ENCODE data around the gene CAB39L. TPM values are rescaled to one million over a fixed set of nuclear protein-coding genes. Genes with fewer than 3 reads are reported as not detected.

Gene CAB39L
- total and polyA plus RNA-seq, 2 donors (not counting 3 experiments of a cell fraction or from before 2014, with no cell fraction given) = 3.1 to 7.2 TPM

DNA sequence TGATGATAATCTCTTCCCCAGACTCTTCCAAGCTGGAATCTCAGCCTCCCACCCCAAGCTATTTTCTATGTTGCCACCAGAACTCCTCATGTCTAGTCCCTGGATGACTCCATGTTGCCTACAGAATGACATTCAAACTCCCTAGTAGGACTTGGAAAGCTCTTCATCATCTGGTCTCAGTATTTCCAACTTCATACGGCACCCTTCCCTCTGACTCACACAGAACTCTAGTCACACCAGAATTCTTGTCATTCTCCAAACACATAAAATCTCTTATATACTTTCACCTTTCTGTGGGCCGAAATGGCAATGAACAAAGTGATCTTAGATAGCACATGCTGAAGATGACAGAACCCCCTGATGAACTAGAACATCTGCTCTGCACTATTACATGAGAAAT lies 86.2 kb downstream of the CAB39L start:
- dilution Hi-C loops (cut with MboI; ENCODE audit: extremely low pct_ligation_motif_present, low sequenced_read_pairs) = no loop called here
- no peaks in the 10 kb centered on the region for H3K27me3 ChIP-seq (ENCODE audit: control insufficient read depth in 2 of 2, insufficient read depth in 2 of 2, low read length in 2 of 2)
- no peak overlapping the region for H3K4me3 ChIP-seq (replicated peaks in 1 of 3; ENCODE audit: insufficient read depth in 1 of 3, low read depth in 1 of 3, low read length in 3 of 3)
- DNase-seq (ENCODE audit: low read depth, low spot score) (no peak), FAIRE-seq (no peak)
- BruUV-seq (replicated peaks) = no TSS peak
- TF ChIP-seq, protein P1, sequence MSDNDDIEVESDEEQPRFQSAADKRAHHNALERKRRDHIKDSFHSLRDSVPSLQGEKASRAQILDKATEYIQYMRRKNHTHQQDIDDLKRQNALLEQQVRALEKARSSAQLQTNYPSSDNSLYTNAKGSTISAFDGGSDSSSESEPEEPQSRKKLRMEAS (IDR thresholded peaks at IDR 0.05; ENCODE audit: insufficient read depth, insufficient read length) = no peak
- TF ChIP-seq CTCF (IDR thresholded peaks at IDR 0.05; ENCODE audit: extremely low read depth in 1 of 2, insufficient read depth in 1 of 2, low read depth in 1 of 2, low read length in 2 of 2) = no peak
- TF ChIP-seq FOS (IDR thresholded peaks at IDR 0.05; ENCODE audit: borderline replicate concordance, insufficient read depth, low read length) = no peak
- TF ChIP-seq POLR2A (IDR thresholded peaks at IDR 0.05; ENCODE audit: low read depth, low read length) = no peak
- no peak for TF ChIP-seq EZH2 (IDR thresholded peaks at IDR 0.05; ENCODE audit: borderline replicate concordance, low read depth, low read length, severe bottlenecking)
- TF ChIP-seq POLR2AphosphoS5 (IDR thresholded peaks at IDR 0.05; ENCODE audit: insufficient read depth, low read depth, low read length) = no peak
- no peak for TF ChIP-seq JUN (IDR thresholded peaks at IDR 0.05; ENCODE audit: borderline replicate concordance, insufficient read depth, insufficient read length, low read depth)
- no peak for TF ChIP-seq MYC (IDR thresholded peaks at IDR 0.05; ENCODE audit: low read depth, low read length)
- TF ChIP-seq GATA2 (IDR thresholded peaks at IDR 0.05; ENCODE audit: insufficient read depth, insufficient read length, low read depth, low read length) = no peak
- CTCF ChIA-PET = interaction anchor here (1.4 kb wide), 1 partner anchor 10 kb away, joined by 3 read pairs; no protein-coding TSS in a partner anchor
- H3K9me1 ChIP-seq (replicated peaks; ENCODE audit: control insufficient read depth, extremely low read depth, insufficient read depth, low read length) = no peaks in the 10 kb centered on the region
- H3K4me1 ChIP-seq (ENCODE audit: control insufficient read depth, extremely low read depth, insufficient read depth, low read length) = no peaks in the 10 kb centered on the region
- intact Hi-C loops (cut with micrococcal nuclease) = no loop called here
- no peak overlapping the region for H3K27ac ChIP-seq (ENCODE audit: insufficient read depth, low read depth, low read length)
- H4K20me1 ChIP-seq (replicated peaks; ENCODE audit: control insufficient read depth, extremely low read depth, insufficient read depth, low read length) = no peaks in the 10 kb centered on the region
- POLR2A ChIA-PET = no interaction called here
- H2AFZ ChIP-seq (ENCODE audit: low read depth, low read length) = no peak overlapping the region
- no peaks in the 10 kb centered on the region for H3K36me3 ChIP-seq (ENCODE audit: control insufficient read depth in 2 of 2, extremely low read depth in 1 of 2, insufficient read depth in 2 of 2, low read length in 2 of 2)
- H3K4me2 ChIP-seq (ENCODE audit: insufficient read depth, low read length) = no peak overlapping the region
- H3K79me2 ChIP-seq (ENCODE audit: control insufficient read depth, insufficient read depth, low read length) = no peaks in the 10 kb centered on the region
- H3K9ac ChIP-seq (replicated peaks; ENCODE audit: extremely low read depth, insufficient read depth, low read length) = no peak overlapping the region
- H3K9me3 ChIP-seq (replicated peaks; ENCODE audit: control insufficient read depth, insufficient read depth, low read length) = no peaks in the 10 kb centered on the region

Data from endothelial cell of umbilical vein (primary cell).